Dedifferentiated amniotic fluid mesenchymal stem cell (primary cell): Measurements from ENCODE around the gene IKZF2.

ENCODE experiments used
- DNase-seq: peaks from one replicate; pipeline ENCODE4 v3.0.0-alpha.2; 2016; ENCODE audit errors: extremely low spot score

IKZF2 gene

GRCh38 chr2:213101109-213101508 lies 50.3 kb downstream of the IKZF2 start:
- DNase-seq, result no peak

GRCh38 chr2:213098612-213099011 lies 52.8 kb downstream of the IKZF2 start:
- DNase-seq, result no peak

- no peak for DNase-seq
Observed at GRCh38 chr2:213091765-213092164, 59.6 kb downstream of the IKZF2 start.

GRCh38 chr2:213090772-213091171 lies 60.6 kb downstream of the IKZF2 start:
- DNase-seq, result no peak

GRCh38 chr2:213089438-213089837 lies 62.0 kb downstream of the IKZF2 start:
- DNase-seq, result no peak

DNA sequence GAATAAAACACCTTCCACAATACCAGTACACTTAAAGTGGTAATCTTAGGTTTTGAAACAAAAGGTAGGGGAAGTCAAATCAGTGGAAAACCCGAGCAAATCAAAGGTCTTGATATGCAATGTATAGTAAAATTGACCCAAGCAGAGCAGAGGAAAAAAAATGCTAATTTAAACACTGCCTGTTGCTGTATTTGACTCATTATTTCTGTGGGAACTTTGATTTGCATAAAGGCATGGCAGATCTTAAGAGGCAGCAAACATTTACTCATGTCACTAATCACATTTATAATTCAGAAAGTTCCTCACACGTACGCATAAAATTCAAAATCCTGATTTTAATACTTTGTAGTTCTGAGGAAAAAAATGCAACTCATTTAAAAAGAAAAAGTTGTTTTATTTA lies 64.4 kb downstream of the IKZF2 start:
- DNase-seq, result no peak

DNA sequence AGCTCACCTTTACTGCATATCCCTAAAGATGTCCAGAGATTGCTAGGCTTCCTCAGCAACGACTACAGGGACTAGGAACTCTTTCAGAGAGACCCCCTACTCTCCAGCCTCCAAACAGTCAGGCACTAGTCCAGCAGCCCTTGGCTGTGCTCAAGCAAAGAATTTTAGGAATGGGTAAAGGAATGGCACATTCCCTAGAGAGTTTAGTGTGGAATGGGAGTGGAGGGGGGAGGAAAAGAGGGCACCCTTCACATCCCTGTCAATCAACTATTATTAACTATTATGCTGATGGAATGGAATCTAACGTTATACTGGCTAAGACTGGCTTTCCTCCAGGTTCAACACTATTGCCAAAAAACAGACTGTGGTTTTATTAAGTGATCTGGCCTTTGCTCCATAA lies 64.8 kb downstream of the IKZF2 start:
- peak; percentile 45 for DNase-seq

DNA sequence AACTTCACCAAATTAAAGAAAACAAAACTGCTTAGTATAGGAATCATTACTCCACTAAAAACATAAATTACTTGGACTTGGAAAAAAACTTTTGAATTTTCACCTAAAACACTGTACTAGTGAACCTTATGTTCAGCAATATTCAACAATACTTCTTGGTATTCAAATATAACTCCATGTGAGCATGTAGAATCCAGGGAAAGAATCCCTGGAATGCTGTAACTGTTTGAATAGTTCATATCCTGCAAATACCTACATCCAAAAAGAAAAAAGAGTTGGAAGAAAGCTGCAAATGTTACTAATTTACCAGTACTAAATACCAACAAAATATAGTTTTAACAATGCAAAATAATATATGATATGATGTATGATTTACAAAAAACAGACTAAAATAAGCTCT lies 65.4 kb downstream of the IKZF2 start:
- DNase-seq, result no peak

GRCh38 chr2:213085538-213085937 lies 65.9 kb downstream of the IKZF2 start:
- DNase-seq, result no peak

GRCh38 chr2:213084261-213084660 lies 67.2 kb downstream of the IKZF2 start:
- DNase-seq, result no peak

DNA sequence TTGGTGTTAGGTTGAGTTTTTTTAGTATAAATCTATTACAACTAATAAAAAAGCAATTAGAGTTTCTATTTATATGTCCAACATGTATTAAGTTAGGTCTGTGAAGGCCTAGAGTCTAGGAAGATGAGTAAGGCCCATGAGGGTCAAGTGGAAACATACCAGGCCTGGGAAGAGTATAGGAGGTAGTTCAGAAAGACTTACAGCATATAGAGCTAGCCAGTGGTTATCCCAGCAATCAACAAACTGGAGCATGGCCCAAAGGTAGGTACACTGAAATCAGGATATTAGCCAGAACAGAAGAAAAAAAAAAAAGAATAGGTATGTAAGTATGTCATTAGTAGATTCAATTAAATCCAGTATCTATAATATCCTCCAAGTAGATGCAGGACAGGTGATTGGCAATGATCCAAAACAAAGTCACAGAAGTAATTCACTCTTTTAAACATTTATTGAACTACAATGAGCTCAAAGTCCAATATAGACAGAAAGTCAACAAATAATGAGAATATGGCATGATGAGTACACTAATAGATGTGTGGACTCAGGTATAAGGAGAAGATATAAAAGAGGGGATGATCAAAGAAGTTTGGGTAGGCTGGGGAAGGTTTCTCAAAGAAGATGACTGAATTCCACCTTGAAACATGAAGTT lies 70.3 kb downstream of the IKZF2 start:
- no peak for DNase-seq

DNA sequence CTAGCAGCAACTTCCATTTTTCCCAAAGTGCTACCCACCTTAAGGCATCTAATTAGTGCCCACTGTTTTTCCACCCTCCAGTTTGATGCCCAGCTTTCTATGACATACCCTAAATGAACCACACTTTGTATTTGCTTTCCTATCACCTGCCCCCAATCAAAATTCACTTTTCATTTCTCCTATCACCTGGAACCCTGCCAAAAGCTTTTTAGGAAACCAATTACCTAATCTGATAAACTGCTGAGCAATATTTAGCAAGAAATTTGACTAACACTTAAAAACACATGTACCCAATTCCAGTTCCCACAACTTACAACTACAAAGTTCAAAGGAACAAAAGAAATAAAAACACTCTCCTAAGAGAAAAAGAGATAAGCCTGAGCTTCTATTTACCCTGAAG lies 71.7 kb downstream of the IKZF2 start:
- DNase-seq, result no peak

DNA sequence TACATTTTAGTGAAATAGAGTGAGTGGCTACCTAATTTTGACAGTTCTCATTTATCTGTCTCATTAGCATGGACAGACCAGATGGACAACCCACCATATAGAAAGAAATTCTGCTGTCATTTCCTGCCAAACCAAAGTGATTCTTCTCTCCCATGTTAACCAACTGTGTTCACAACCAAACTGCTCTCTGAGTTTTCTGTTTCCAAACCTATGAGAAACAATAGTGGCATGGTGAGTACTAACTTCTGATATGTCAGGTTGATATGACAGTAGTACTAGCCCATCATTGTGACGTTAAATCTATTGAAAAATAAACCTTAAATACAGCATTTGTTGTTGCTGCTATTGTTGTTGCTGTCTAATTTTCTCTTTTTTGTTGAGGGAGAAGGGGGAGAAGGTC lies 72.7 kb downstream of the IKZF2 start:
- DNase-seq, result no peak

DNA sequence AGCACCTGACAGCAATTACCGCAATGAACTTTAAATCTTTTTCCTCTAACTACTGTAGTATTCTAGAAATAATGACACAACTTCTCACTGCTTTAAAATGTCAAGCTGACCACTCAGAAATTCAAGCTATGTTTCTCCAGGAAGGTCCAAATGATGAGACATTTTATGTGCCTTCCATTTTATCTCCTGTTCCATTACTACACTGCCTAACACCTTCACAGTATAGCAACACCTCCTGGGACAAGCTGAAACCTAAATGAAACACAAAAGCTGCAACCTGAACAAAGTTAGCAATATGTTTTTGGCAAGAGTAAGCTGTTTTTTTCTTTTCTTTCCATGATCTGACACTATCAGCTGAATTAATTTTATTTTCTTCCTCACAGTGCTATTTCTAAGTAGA lies 81.9 kb downstream of the IKZF2 start:
- DNase-seq, result no peak

GRCh38 chr2:213068676-213069359 lies 82.6 kb downstream of the IKZF2 start:
- DNase-seq, result no peak

GRCh38 chr2:213067888-213068287 lies 83.5 kb downstream of the IKZF2 start:
- DNase-seq, result no peak

DNA sequence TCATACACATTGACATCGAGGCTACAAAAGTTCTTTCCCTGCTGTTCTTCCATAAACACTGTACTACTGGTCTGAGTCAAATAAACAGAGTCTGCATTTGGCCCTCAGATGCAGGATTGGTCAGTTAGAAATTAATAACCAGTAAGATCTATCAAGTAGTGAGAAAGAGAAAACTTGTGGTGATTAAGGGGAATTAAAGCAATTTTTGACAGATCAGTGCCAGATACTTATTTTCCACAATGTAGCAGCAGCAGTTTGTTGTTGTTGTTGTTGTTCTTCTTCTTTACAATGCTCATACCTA lies 85.0 kb downstream of the IKZF2 start:
- no peak for DNase-seq

GRCh38 chr2:213065583-213066442 lies 85.6 kb downstream of the IKZF2 start:
- DNase-seq, result peak; percentile 22

DNA sequence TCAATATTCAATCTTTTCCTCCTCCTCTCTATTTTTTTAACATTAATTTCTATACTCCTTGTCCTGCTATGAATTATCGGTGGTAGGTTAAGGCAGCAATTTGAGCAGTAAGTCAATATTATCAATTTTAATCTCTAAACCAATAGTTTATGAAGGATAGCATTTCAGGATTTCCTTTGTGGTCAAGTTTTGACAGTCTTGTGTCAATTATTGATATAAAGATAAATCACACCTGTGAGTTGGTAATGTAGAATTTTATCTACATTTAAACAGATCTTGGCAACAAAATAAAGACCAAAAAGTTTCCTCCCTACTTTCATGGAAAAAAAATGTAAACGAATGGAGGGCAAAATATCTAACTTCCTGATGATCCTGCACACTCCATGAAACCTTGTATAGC lies 87.3 kb downstream of the IKZF2 start:
- DNase-seq, result no peak

GRCh38 chr2:213057977-213058376 lies 93.4 kb downstream of the IKZF2 start:
- DNase-seq, result no peak

- DNase-seq, result no peak
Observed at GRCh38 chr2:213046431-213046830, 105.0 kb downstream of the IKZF2 start.

DNA sequence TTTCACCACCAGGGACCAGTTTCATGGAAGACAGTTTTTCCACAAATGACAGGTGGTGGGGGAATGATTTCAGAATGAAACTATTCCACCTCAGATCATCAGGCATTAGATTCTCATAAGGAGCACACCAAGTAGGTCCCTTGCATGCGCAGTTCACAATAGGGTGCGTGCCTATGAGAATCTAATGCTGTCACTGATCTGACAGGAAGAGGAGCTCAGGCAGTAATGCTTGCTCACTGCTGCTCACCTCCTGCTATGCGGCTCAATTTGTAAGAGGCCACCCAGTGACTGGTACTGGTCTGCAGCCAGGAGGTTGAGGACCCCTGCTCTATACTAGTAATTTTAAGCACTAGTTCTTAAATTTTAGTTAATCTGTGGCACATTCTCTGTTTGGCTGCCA lies 107.8 kb downstream of the IKZF2 start:
- no peak for DNase-seq

- DNase-seq, result no peak
Observed at GRCh38 chr2:213042262-213042661, 109.2 kb downstream of the IKZF2 start.
